ENCODE results near the gene CCL21. TPM values are rescaled to one million over a fixed set of nuclear protein-coding genes. Genes with fewer than 3 reads are reported as not detected.

The CCL21 gene
- total and polyA plus RNA-seq, 12 donors: 2.2 to 295 (median 33.0) TPM

GRCh38 chr9:34675048-34675714 lies 34.8 kb downstream of the CCL21 start:
- no peak for TF ChIP-seq POLR2A (IDR thresholded peaks at IDR 0.05)
- peak in 5 of 6 experiments; percentile 20 to 58 (median 47) for TF ChIP-seq CTCF (IDR thresholded peaks at IDR 0.05)

GRCh38 chr9:34674440-34674839 lies 35.5 kb downstream of the CCL21 start:
- Histone ChIP-seq H3K9me3 (replicated peaks in 1 of 3) (no peaks in the 10 kb centered on the region), H3K4me1 (replicated peaks in 1 of 2) (no peaks in the 10 kb centered on the region), H3K27me3 (no peaks in the 10 kb centered on the region), H3K4me3 (no peak overlapping the region), H3K36me3 (replicated peaks in 1 of 2) (no peaks in the 10 kb centered on the region), H3K27ac (no peak overlapping the region)
- TF ChIP-seq CTCF (IDR thresholded peaks at IDR 0.05) (no peak), POLR2A (IDR thresholded peaks at IDR 0.05) (no peak)
- no peak for DNase-seq
- intact Hi-C loops (cut with DNase I): no loop called here
- 68 to 82% (median 72%) methylated on average over 3 of the region's 3 CpGs for WGBS, 4 donors

More at GRCh38 chr9:34675048-34675714, 34.8 kb downstream of the CCL21 start:
- H3K27me3 ChIP-seq: no peaks in the 10 kb centered on the region
- no peaks in the 10 kb centered on the region for H3K36me3 ChIP-seq (replicated peaks in 1 of 2)
- H3K9me3 ChIP-seq (replicated peaks in 1 of 3): no peaks in the 10 kb centered on the region
- intact Hi-C loops (cut with DNase I): no loop called here
- 47 to 79% (median 55%) methylated on average over 5 to 10 of the region's 10 CpGs for WGBS, 4 donors
- no peak overlapping the region for H3K27ac ChIP-seq
- no peaks in the 10 kb centered on the region for H3K4me1 ChIP-seq (replicated peaks in 1 of 2)
- no peak overlapping the region for H3K4me3 ChIP-seq
- peak in 5 of 7 donors; percentile 40 to 70 (median 48) for DNase-seq

- Histone ChIP-seq H3K36me3 (replicated peaks in 1 of 2) (no peaks in the 10 kb centered on the region), H3K4me1 (replicated peaks in 1 of 2) (peaks cover 0 to 5% of the 10 kb centered on the region in 2 donors), H3K9me3 (replicated peaks in 1 of 3) (no peaks in the 10 kb centered on the region), H3K4me3 (no peak overlapping the region), H3K27me3 (no peaks in the 10 kb centered on the region), H3K27ac (no peak overlapping the region)
- no peak for TF ChIP-seq CTCF (IDR thresholded peaks at IDR 0.05)
- intact Hi-C loops (cut with DNase I): no loop called here
- no peak for DNase-seq
- WGBS, 4 donors: 80 to 100% (median 86%) methylated on average over 1 of the region's 1 CpG
Observed at GRCh38 chr9:34671307-34671706, 38.6 kb downstream of the CCL21 start.

GRCh38 chr9:34669809-34670562 lies 40.0 kb downstream of the CCL21 start:
- intact Hi-C loops (cut with DNase I): no loop called here
- Histone ChIP-seq H3K36me3 (replicated peaks in 1 of 2) (no peaks in the 10 kb centered on the region), H3K27ac (no peak overlapping the region), H3K9me3 (replicated peaks in 1 of 3) (no peaks in the 10 kb centered on the region), H3K27me3 (no peaks in the 10 kb centered on the region), H3K4me1 (replicated peaks in 1 of 2) (peaks cover under 1 to 9% of the 10 kb centered on the region in 2 donors), H3K4me3 (no peak overlapping the region)
- TF ChIP-seq CTCF (IDR thresholded peaks at IDR 0.05) (no peak), POLR2A (IDR thresholded peaks at IDR 0.05) (no peak)
- no peak for DNase-seq
- WGBS, 4 donors: 91 to 98% (median 94%) methylated on average over 5 of the region's 5 CpGs

Data from adrenal gland (tissue), 12 donors.